IPS DF 6.9 (cell line): ENCODE results near the gene UGT1A5.

Source experiments
- DNase-seq: peaks from one replicate; pipeline ENCODE4 v3.0.0-alpha.2; 2013; ENCODE audit warnings: low read depth, low spot score
- H3K27ac ChIP-seq: one replicate; pipeline ENCODE4 v1.5.1; 2013; ENCODE audit warnings: low read length, control low read depth
- H3K27me3 ChIP-seq: 2 replicates; pipeline ENCODE4 v1.6.1; 2013; ENCODE audit warnings: mild to moderate bottlenecking, low read length; ENCODE audit not compliant: control insufficient read depth, insufficient read depth
- H3K36me3 ChIP-seq: 2 replicates; pipeline ENCODE4 v1.6.1; 2013; ENCODE audit warnings: low read length; ENCODE audit not compliant: control insufficient read depth, insufficient read depth
- H3K4me1 ChIP-seq: 2 replicates; pipeline ENCODE4 v1.6.1; 2013; ENCODE audit warnings: low read length; ENCODE audit not compliant: control insufficient read depth, insufficient read depth
- H3K4me3 ChIP-seq: 2 replicates; pipeline ENCODE4 v1.5.1; 2013; ENCODE audit warnings: mild to moderate bottlenecking, low read length
- H3K9me3 ChIP-seq: 2 replicates; pipeline ENCODE4 v1.6.1; 2013; ENCODE audit warnings: low read length, inconsistent platforms; ENCODE audit not compliant: control insufficient read depth, insufficient read depth
- WGBS: extraction: QIAGEN DNeasy Blood & Tissue Kit; methylation state at CpG from one replicate; pipeline ENCODE4 v1.1.7; 2013; ENCODE audit warnings: mixed read lengths, missing lambda C conversion rate; ENCODE audit not compliant: insufficient read length, insufficient coverage; 5-methylcytosine and 5-hydroxymethylcytosine counted together

The UGT1A5 gene

GRCh38 chr2:233712611-233713261, at the start of gene UGT1A5:
Gene UGT1A5 (plus strand): TSS chr2:233712907. CDS start chr2:233712992, 85 bp downstream.
- H3K4me1 ChIP-seq = no peaks in the 10 kb centered on the region
- no peak within 1 kb of the TSS for H3K27ac ChIP-seq
- no CpG with 5 or more reads among the region's 14 CpGs for WGBS

DNA sequence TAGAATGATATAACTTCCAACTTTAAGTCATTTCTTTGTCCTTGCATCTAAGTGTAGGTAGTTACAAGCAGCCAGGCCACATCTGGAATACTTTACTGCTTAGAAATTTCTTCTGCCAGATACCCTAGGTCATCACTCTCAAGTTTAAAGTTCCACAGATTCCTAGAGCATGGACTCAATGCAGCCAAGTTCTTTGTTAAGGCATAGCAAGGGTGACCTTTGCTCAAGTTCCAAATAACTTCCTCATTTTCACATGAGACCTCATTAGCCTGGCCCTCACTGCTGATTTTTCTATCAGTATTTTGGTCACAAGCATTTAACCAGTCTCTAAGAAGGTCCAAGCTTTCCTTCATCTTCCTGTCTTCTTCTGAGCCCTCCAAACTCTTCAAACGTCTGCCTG, 48.8 kb upstream of the UGT1A5 start:
- H3K27ac ChIP-seq = no peak overlapping the region
- H3K36me3 ChIP-seq = no peaks in the 10 kb centered on the region
- no peaks in the 10 kb centered on the region for H3K27me3 ChIP-seq
- WGBS = no CpG with 5 or more reads among the region's 1 CpG
- no peak overlapping the region for H3K4me3 ChIP-seq
- H3K9me3 ChIP-seq = no peaks in the 10 kb centered on the region
- H3K4me1 ChIP-seq = no peaks in the 10 kb centered on the region
- no peak for DNase-seq

More at GRCh38 chr2:233712611-233713261, at the start of gene UGT1A5:
- no peak for DNase-seq
- Histone ChIP-seq H3K36me3 (no peaks in the 10 kb centered on the region), H3K9me3 (no peaks in the 10 kb centered on the region), H3K4me3 (no peak within 1 kb of the TSS), H3K27me3 (no peaks in the 10 kb centered on the region)

DNA sequence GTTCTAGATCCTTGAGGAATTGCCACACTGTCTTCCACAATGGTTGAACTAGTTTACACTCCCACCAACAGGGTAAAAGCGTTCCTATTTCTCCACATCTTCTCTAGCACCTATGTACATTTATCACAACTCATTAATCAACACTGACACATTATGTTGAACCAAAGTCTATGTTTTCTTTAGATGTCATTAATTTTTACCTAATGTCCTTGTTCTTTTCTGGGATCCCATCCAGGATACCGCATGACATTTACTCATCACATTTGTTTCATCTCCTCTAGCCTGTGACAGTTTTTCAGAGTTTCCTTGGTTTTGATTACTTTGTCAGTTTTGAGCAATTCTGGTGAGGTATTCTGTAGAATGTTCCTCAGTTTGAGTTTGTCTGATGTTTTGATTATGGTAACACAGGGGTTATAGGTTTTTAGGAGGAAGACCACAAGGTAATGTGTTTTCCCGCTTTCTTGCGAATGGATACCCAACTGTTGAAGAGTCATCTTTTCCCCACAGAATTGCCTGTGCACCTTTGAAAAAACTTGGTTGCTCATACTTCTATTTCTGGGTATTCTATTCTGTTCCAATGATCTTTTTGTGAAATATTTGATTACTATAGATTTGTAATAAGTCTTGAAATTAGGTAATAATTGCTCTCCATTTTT, 44.0 kb upstream of the UGT1A5 start:
- DNase-seq = no peak
- Histone ChIP-seq H3K27ac (no peak overlapping the region), H3K36me3 (no peaks in the 10 kb centered on the region), H3K4me3 (no peak overlapping the region), H3K4me1 (no peaks in the 10 kb centered on the region), H3K9me3 (no peaks in the 10 kb centered on the region), H3K27me3 (no peaks in the 10 kb centered on the region)
- no CpG with 5 or more reads among the region's 4 CpGs for WGBS

DNA sequence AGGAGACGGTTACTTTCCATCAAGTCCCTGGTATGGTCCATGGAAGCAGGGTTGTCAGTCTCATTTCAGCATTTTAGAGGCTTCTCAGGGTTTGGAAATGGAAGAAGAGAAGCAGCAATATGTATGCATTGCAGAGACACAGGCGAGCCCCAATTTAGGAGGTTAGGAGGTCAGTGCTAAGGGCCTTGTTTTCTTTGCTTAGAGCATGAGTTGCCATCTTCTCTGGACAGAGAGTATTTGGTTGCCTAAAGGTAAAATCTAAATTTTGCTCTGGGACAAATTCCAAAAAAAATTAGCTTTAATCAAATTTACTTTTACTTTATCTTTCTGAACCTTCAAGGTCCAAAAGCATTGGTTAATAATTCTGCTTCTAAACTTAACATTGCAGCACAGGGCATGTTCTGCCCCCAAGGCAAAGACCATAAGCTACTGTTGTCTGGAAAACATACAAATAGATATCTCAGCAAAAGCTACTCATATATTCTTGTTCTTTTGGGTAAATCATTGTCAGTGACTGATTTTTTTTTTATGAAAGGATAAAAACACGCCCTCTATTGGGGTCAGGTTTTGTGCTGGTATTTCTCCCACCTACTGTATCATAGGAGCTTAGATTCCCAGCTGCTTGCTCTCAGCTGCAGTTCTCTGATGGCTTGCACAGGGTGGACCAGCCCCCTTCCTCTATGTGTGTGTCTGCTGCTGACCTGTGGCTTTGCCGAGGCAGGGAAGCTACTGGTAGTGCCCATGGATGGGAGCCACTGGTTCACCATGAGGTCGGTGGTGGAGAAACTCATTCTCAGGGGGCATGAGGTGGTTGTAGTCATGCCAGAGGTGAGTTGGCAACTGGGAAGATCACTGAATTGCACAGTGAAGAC, 41.2 kb upstream of the UGT1A5 start, which contains the start of gene UGT1A9:
Gene UGT1A9, plus strand, starts transcription at position 609 of the 872 bp plus-strand sequence. Its CDS starts 37 bp downstream, at position 646.
- no CpG with 5 or more reads among the region's 5 CpGs for WGBS
- no peak for DNase-seq
- Histone ChIP-seq H3K4me3 (no peak within 1 kb of the TSS), H3K36me3 (no peaks in the 10 kb centered on the region), H3K27me3 (no peaks in the 10 kb centered on the region), H3K27ac (no peak within 1 kb of the TSS), H3K4me1 (no peaks in the 10 kb centered on the region), H3K9me3 (no peaks in the 10 kb centered on the region)

- Histone ChIP-seq H3K9me3 (no peaks in the 10 kb centered on the region), H3K27me3 (no peaks in the 10 kb centered on the region), H3K36me3 (no peaks in the 10 kb centered on the region), H3K4me1 (no peaks in the 10 kb centered on the region), H3K27ac (no peak overlapping the region), H3K4me3 (no peak overlapping the region)
- DNase-seq = no peak
- WGBS = no CpG with 5 or more reads among the region's 3 CpGs
Measured at GRCh38 chr2:233672886-233673285, 39.8 kb upstream of the UGT1A5 start.

- Histone ChIP-seq H3K27me3 (no peaks in the 10 kb centered on the region), H3K27ac (no peak overlapping the region)
- no peak for DNase-seq
Measured at GRCh38 chr2:233673896-233674295, 38.8 kb upstream of the UGT1A5 start.

DNA sequence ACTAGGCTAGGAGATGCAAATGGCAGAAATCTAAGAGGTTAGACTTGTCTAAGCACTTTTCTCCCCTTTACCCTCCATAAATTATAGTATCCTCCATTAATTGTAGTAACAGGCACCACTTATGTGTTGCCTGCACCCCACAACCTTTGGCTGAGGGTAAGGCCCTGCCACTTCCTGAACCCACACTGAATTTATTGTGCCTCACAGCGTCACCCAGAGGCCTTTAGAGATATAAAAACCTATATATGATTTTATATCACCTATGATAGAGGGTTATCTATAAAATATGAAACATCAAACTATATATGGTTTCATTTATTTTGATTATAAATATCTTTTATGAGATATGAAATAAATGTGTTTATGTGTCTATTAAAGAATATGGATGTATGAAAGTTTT, 38.4 kb upstream of the UGT1A5 start:
- Histone ChIP-seq H3K4me1 (no peaks in the 10 kb centered on the region), H3K36me3 (no peaks in the 10 kb centered on the region), H3K27me3 (no peaks in the 10 kb centered on the region), H3K4me3 (no peak overlapping the region), H3K27ac (no peak overlapping the region), H3K9me3 (no peaks in the 10 kb centered on the region)
- DNase-seq = no peak
- WGBS = no CpG with 5 or more reads among the region's 1 CpG

More at GRCh38 chr2:233673896-233674295, 38.8 kb upstream of the UGT1A5 start:
- no peaks in the 10 kb centered on the region for H3K36me3 ChIP-seq
- H3K4me1 ChIP-seq = no peaks in the 10 kb centered on the region
- no peak overlapping the region for H3K4me3 ChIP-seq
- no peaks in the 10 kb centered on the region for H3K9me3 ChIP-seq

DNA sequence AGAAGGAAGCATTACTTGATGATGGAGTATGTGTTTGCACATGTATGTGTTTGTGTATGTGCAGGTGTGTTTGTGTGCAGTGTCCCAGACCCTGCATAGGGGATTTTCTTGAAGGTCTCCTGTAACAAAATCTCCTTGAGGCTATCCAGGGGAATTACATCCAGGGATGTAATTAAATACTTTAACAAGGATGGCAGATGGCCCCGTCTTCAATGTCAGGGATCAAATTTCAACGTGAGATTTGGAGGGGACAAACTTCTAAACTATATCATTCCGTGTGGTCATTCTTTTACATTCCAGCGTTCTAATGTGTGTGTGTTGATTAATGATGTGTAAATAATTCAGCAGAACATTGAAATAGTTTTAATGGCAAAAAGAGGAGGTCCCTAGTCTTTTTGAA, 37.7 kb upstream of the UGT1A5 start:
- Histone ChIP-seq H3K27ac (no peak overlapping the region), H3K36me3 (no peaks in the 10 kb centered on the region), H3K4me1 (no peaks in the 10 kb centered on the region), H3K27me3 (no peaks in the 10 kb centered on the region), H3K9me3 (no peaks in the 10 kb centered on the region), H3K4me3 (no peak overlapping the region)
- no CpG with 5 or more reads among the region's 4 CpGs for WGBS
- no peak for DNase-seq

GRCh38 chr2:233676046-233676445, 36.7 kb upstream of the UGT1A5 start:
- Histone ChIP-seq H3K4me1 (no peaks in the 10 kb centered on the region), H3K27me3 (no peaks in the 10 kb centered on the region), H3K4me3 (no peak overlapping the region), H3K9me3 (no peaks in the 10 kb centered on the region), H3K27ac (no peak overlapping the region), H3K36me3 (no peaks in the 10 kb centered on the region)
- DNase-seq = no peak
- no CpG with 5 or more reads among the region's 2 CpGs for WGBS

GRCh38 chr2:233679196-233679595, 33.5 kb upstream of the UGT1A5 start:
- Histone ChIP-seq H3K4me1 (no peaks in the 10 kb centered on the region), H3K36me3 (no peaks in the 10 kb centered on the region), H3K4me3 (no peak overlapping the region), H3K9me3 (no peaks in the 10 kb centered on the region), H3K27me3 (no peaks in the 10 kb centered on the region), H3K27ac (no peak overlapping the region)
- DNase-seq = no peak
- no CpG with 5 or more reads among the region's 4 CpGs for WGBS
